ENCODE data around the gene ZNF683.
A peak's percentile ranks its signal among the peaks of the same experiment; 100 is the strongest.

The ZNF683 gene

DNA sequence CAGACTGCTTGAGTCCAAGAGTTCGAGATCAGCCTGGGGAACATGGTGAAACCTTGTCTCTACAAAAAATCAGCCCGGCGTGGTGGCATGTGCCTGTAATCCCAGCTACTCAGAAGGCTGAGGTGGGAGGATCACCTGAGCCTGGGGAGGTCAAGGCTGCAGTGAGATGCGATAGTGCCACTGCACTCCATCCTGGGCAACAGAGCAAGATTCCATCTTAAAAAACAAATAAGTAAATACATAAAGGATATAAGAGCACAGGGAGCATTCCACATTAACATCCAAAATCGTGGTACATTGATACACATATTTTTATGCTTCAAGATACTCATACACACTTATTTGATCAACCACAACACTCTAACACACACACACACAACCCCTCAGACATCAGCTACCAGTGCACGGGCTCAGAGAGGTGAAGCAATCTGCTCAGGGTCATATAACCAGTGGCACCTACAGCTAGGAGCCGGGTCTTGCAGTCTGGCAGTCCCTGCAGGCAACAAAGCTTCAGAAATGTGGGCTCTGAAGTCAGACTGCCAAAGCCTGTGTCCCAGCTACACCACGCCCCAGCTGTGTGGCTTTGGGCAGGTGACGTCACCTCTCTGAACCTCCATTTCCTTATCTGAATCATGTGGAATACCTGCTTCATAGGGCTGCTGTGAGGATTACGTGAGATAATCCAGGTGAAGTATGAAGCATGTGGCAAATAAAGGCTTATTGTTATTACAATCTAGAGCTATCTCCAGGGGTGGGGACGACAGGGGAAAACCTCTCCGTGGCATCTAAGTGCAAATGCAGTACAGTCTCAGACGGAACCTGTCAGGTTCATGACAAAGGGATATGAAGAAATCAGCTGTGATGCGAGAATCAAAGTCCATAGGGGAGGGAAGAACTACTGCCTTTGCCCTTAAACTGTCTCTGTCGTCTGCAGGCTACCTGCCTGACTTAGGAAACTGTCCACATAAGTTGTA is 13.9 kb downstream of the ZNF683 start:
- DNase-seq (ENCODE audit: low read depth): peak; percentile 46

DNA sequence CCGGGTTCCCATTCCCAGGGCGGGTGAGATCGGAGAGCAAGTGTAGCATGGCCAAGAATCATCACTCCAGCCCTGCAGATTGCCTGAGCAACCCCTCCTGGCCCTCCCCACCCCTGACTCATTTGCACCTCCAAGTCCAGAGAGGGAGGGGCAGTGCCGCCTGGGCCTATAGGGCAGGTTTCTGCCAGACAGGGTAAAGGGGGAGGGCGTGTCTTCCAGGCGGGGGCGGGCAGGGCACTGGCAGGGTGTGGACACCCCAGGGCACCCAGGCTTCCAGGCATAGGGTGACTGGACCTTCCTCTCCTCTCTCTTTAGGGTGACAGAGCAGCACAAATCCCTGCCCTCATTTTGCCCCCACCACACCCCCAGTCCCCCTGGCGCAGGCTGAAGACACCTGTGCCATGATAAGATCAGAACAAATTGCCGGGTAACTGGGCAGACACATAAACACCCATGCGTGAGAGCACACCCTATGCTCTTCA is 15.4 kb downstream of the ZNF683 start:
- no peak for DNase-seq (ENCODE audit: low read depth)

- DNase-seq (ENCODE audit: low read depth): no peak
Observed at GRCh38 chr1:26356106-26356505, 16.4 kb downstream of the ZNF683 start.

DNA sequence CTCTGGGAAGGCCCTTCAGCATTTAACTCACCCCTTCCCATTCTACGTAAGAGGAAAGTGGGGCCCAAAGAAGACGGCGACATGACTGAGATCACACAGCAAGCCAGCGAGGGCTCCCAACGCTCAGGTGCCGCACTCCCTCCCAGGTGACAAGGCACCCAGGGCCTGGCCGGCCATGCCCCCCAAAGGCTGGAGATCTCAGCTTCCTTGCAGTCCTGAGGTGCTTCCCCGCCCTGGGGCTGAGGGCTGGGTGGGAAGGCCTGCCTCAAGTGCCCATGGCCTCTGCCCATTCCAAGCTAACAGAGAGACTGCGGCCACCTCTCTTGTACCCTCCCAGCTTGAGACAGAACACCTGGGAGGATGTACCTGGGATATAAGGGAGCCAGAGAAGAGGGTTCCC is 17.6 kb downstream of the ZNF683 start:
- no peak for DNase-seq (ENCODE audit: low read depth)

DNA sequence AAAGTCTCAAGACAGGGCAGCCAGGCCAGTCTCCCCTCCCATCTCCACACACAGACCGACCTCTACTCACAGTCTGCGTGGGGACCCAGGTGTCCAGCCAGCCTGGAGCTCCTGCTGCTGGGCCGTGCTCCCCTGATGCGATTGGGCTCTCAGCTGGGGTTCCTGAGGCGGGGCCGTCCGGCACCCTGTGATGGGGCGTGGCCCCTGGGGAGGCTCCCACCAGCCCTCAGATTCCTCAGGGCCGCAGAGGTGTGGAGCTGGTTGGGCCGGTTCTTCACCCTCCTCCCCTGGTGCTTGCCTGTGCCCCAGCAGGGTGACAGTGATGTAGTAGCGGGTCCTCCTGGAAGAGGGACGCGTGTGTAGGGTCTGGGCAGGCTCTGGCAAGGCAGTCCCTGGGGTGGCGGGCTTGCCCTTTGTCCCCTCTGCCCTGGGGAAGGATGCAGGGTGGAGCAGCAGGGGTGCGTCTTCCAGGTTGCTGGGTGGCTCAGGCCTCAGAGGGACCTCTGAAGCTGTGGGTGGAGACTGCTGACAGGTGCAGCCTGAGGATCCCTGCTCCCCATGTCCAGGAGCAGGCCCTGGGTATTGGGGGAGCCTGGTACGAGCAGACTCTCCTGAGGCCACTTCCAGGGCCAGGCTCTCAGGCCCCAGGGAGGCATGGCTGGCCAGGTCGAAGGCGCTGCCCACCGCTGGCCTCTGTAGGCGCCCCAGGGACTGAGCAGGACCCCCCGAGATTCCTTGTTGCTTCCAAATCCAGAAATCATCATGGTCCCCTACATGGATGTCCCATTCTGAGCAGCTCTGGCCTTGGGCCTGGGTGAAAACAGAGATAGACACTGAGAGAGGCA is 18.4 kb downstream of the ZNF683 start, which contains the start of gene CRYBG2:
Gene CRYBG2 (minus strand): TSS at position 155 of the 845 bp plus-strand sequence. CDS start 7,473 bp downstream, outside the sequence.
- no peak for DNase-seq (ENCODE audit: low read depth)

GRCh38 chr1:26353210-26353859 is 19.2 kb downstream of the ZNF683 start:
- DNase-seq (ENCODE audit: low read depth): no peak

- no peak for DNase-seq (ENCODE audit: low read depth)
Observed at GRCh38 chr1:26352338-26352679, 20.2 kb downstream of the ZNF683 start.

DNA sequence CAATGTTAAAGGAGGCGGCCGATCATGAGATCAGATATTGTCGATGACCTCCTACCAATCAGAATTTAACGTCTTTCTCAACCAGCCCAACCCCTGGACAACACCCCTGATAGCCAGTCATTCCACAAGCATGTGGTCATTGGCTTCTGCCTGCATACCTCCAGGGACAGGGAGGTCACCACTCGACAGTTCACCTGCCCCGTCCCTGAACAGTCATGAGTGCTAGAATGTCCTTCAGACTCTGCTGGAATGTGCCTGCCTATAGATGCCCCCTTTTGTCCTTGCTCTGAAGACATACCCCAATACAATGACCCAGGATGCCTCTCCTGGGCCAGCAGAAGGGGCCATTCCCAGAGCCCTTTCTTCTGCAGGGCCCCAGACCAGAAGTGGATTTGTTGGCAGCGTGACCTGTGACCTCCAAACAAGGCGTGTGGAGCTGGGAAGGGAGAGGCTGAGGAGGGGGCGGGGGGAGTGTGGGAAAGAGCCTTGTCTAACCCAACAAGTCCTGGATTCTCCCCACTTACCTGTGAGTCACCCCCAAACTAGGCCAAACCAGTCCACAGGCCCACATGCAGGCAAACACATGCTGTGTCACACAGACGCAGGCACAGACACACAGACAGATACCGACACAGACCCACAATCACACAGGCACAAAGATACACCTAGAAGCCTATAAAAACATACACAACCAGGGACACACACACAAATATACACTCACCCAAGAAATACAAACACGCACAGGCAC is 20.8 kb downstream of the ZNF683 start:
- no peak for DNase-seq (ENCODE audit: low read depth)

DNA sequence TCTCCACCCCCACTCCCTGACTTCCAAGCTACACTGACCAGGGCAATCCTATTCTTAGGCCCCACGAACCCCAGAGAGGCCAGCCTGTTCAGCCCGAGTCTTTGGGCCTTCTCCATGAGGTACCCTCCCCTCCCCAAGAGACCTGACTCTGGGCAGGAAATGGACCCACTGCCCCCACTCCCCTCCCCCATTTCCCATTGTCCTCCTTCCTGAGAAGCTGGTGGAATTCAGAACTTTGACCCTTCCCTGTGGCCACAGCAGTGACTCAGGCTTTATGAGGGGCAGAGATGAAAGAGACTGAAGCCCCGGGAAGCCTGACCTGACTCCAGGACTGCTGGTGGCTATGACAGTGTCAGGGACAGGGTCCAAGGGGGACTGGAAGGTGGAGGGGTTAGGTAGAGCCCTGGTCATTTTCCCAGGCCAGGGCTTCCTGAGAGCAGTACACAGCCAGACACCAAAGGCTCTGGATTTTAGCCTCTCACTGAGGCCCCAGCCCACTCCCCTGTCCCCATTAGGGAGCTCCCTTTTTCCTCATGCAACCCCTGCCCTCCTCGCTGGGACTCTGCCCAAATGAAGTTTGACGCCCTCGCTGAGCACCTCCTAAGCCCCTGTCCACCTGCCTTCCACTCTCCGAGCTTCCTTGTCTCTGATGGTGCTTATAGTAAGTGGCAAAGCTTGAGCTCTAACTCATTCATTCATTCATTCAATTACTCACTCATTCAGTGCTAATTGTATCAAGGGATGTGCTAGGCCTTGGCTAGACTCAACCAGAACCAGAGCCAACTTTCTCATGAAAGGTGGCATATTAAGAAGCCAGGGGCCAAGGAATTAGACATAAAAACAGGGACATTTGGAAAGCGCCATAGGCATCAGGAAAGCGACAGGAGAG is 21.6 kb downstream of the ZNF683 start:
- DNase-seq (ENCODE audit: low read depth): no peak

DNA sequence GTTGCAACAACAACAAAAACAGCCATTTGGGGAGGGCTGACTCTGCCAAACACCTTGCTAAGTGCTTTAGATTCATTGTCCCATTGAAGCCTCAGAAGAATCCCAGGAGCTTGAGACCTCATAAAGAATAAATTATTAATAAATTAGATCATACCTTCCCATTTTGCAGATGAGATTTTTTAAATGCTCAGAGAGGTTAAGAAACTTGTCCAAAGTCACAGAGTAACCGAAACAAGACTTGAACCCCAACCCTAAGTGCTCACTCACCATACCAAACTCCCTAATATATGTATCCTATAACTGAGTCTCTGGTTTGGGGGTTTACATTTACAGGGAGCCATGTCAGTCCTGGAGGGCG is 22.2 kb downstream of the ZNF683 start:
- DNase-seq (ENCODE audit: low read depth): no peak

GRCh38 chr1:26349877-26350244 is 22.7 kb downstream of the ZNF683 start:
- DNase-seq (ENCODE audit: low read depth): no peak

GRCh38 chr1:26349188-26349876 is 23.2 kb downstream of the ZNF683 start:
- DNase-seq (ENCODE audit: low read depth): no peak

DNA sequence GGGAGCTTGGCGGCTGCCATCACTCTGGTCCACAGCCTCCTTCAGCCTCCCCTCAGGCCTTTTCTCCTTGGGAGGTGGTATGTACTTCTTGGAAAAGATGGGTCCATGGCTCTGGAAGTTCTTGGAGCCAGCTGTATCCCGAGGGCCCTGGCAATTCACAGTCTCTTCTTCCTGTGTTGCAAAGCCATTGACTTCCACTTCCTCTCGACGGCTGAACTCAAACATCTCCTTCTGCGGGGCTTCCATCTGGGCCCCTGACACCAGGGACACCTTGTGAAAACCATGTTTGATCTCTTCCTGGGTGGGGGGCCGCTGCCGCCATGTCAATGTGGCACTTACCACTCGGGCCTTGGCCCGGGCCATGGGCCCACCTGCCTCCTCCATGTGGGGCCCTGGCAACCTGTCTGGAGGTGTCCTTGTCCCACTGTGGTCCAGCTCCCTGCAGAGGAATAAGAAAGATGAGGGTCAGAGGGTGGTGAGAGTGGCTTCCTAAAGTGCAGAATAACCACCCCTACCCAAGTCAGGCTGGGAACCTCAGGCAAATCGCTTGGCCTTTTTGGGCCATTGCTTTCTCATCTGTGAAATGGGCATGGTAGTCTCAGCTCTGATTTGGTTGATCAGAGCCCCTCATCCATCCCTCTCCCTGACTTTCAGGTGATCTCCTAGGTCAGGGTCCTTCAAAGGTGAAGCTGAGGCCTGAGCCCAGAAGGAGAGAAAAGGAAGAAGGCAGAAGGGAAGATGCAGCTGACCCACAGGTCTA is 26.1 kb downstream of the ZNF683 start:
- no peak for DNase-seq (ENCODE audit: low read depth)

DNA sequence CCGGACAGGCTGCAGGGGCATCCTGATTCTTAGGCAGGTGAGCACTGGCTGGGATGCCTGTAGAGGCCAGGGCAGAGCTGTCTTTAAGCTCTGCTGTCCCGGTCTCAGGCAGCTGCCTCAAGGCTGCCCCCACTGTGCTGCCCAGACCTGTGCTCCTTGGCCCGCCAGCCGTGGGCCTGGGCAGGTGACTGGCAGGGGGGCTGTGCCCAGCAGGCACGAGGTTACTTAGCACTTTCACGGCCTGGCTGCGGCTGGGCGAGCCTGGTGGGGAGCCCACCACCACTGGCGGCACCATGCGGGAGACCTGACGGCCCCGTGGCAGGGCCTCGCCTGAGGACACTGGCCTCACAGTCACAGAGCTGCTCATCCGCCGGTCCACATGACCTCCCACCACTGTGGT is 26.8 kb downstream of the ZNF683 start:
- no peak for DNase-seq (ENCODE audit: low read depth)

DNA sequence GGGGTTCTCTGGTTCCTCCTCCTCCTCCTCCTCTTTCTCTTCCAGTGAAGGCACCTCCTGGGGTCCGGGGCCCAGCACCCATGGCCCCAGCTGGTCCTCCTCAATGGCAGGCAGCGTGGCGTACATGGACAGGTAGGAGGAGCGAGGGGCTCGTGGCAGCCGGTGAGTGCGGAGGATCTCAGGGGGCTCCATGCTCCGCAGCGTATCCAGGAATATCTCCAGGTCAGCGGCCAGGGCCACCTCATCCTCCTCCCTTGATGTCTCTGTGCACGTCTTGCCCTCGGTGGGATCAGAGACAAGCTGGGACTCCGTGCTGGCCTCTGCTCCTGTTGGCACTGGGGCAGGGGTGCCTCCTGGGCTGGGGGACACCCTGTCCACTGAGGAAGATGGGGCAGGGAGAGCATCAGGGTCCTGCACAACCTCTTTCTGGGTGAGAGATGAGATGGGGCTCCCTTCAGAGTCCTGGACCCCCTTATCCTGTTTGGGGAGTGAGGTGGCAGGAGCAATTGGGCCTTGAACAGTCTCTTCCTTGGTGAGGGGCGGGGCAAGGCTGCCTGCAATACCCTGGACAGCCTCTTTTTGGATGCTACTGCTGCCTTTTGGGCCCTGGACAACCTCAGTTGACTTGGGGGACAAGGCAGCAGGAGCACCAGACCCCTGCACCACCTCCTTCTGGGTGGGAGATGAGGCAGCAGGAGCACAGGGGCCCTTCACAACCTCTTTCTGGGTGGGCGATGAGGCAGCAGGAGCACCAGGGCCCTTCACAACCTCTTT is 28.2 kb downstream of the ZNF683 start:
- DNase-seq (ENCODE audit: low read depth): no peak

DNA sequence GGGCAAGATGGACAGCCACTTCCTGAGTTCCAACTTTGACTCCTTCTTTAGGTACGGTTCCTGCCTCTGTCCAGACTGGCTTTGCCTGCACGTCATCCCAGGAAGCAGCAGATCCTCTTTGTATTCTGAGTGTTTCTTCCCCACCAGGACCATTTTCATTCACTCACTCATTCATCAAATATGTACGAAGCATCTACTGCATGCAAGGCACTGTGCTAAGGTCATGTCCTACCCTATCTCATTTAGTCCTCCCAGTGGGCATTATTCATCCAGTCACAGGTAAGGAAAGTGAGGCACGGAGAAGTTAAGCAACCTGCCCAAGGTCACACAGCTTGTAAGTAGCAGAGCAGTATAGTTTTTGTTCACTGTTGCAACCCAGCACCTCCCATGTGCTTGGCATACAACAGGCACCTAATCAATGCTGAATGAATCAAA is 32.5 kb downstream of the ZNF683 start:
- no peak for DNase-seq (ENCODE audit: low read depth)

DNA sequence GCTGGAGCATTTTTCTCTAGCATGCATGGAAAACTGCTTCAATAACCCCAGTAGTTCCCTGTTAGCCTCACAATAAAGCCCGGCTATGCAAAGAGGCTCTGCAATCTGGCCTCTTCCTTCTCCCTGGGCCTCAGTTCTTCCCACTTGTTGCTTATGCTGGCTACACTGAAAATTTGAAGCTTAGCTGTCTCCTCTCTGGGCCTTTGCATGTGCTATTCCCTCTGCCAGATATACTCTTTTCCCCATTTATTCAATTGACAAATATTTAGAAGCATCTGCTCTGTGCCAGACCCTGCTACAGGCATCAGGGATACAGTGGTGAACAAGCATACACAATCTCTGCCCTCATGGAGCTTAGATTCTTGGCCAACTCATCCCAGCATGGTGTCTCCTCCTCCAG is 33.9 kb downstream of the ZNF683 start:
- DNase-seq (ENCODE audit: low read depth): no peak

DNA sequence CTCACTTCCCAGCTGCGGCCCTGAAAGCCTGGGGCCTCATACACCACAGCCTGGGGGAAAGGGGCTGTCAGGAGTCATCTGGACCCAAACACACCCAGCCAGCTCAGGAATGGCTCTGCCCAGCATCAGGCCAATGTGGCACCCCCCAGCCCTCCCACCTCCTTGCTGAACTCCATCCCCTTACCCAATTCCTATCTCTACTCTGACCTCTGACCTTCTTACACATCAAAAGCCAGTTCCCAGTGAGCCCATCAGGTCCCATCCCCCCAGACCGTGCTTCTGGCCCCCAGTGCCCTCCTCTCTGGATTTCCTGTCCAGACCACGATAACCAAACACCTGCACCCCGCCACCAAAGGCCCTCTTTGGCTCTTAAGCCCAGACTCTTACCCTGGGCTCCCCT is 34.9 kb downstream of the ZNF683 start:
- DNase-seq (ENCODE audit: low read depth): no peak

DNA sequence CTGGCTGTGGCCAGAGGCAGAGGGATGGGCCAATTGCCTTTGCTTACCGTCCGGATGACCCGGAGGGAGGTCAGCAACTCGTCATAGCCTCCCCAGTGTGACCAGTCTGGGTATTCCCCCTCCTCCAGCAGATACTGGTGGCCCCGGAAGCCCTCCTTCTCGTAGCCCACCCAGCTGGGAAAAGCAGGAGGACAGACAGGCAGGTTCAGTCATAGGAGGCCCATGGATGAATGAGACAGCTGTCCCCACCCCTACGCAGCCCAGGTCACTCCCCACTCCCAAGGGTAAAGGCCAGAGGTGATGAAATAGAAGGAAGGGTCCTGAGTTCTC is 35.4 kb downstream of the ZNF683 start:
- DNase-seq (ENCODE audit: low read depth): no peak
